Cardiac muscle cell (in vitro differentiated cells and primary cell): ENCODE data around the gene INTS2. TPM values are rescaled to one million over a fixed set of nuclear protein-coding genes. Genes with fewer than 3 reads are reported as not detected.

Experiments
- DNase-seq, 2 donors: peaks; one replicate each; pipeline versions ENCODE4 v3.0.0 to v3.0.0-alpha.2; 2010 to 2017; ENCODE audit warnings: low read depth in 1 of 2, low spot score in 1 of 2
- H3K27ac ChIP-seq: fragments of 200-600 bp; sonication (generic); 2 replicates; pipeline ENCODE4 v1.5.1; 2016
- H3K27me3 ChIP-seq: fragments of 200-600 bp; sonication (generic); 2 replicates; pipeline ENCODE4 v1.6.0; 2016; ENCODE audit warnings: control low read depth
- H3K36me3 ChIP-seq: fragments of 200-600 bp; sonication (generic); 2 replicates; pipeline ENCODE4 v1.5.1; 2016; ENCODE audit warnings: control low read depth
- H3K4me1 ChIP-seq: fragments of 200-600 bp; sonication (generic); 2 replicates; pipeline ENCODE4 v1.8.1; 2017; ENCODE audit warnings: low read depth, mild to moderate bottlenecking, mixed run types
- H3K4me3 ChIP-seq: fragments of 200-600 bp; sonication (generic); 2 replicates; pipeline ENCODE4 v1.5.1; 2016; ENCODE audit warnings: mild to moderate bottlenecking
- H3K9me3 ChIP-seq: fragments of 200-600 bp; sonication (generic); 2 replicates; pipeline ENCODE4 v1.5.1; 2017; ENCODE audit warnings: low read depth, mild to moderate bottlenecking, control low read depth
- polyA plus RNA-seq: library from polyadenylated mRNA; unstranded; fragments of >200 nt; fragmentation: Nextera tagmentation; extraction: Ambion mirVana; gene quantifications from 2 replicates; pipeline ENCODE4 v1.2.1, GENCODE V29; 2016
- total RNA-seq: library from RNA; depleted of rRNA; stranded (reverse); fragments of >200 nt; gene quantifications from 2 replicates; pipeline ENCODE4 v1.2.3, GENCODE V29; 2016
- TF ChIP-seq, protein P1 (sequence below): IDR thresholded peaks from 2 replicates; pipeline ENCODE4 v1.5.1; 2012; ENCODE audit warnings: low read depth, mild to moderate bottlenecking, low read length

INTS2 gene
- total and polyA plus RNA-seq, 2 experiments from 2014 or later: 4.2 to 12.9 TPM

GRCh38 chr17:61875804-61876203 lies 52.0 kb downstream of the INTS2 start:
- no peak for DNase-seq

GRCh38 chr17:61875285-61875684 lies 52.5 kb downstream of the INTS2 start:
- no peak for DNase-seq
- TF ChIP-seq, protein P1, sequence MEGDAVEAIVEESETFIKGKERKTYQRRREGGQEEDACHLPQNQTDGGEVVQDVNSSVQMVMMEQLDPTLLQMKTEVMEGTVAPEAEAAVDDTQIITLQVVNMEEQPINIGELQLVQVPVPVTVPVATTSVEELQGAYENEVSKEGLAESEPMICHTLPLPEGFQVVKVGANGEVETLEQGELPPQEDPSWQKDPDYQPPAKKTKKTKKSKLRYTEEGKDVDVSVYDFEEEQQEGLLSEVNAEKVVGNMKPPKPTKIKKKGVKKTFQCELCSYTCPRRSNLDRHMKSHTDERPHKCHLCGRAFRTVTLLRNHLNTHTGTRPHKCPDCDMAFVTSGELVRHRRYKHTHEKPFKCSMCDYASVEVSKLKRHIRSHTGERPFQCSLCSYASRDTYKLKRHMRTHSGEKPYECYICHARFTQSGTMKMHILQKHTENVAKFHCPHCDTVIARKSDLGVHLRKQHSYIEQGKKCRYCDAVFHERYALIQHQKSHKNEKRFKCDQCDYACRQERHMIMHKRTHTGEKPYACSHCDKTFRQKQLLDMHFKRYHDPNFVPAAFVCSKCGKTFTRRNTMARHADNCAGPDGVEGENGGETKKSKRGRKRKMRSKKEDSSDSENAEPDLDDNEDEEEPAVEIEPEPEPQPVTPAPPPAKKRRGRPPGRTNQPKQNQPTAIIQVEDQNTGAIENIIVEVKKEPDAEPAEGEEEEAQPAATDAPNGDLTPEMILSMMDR: no peak
- H3K36me3 ChIP-seq: peaks cover 34% of the 10 kb centered on the region

More at GRCh38 chr17:61875804-61876203, 52.0 kb downstream of the INTS2 start:
- H3K27me3 ChIP-seq: no peaks in the 10 kb centered on the region
- TF ChIP-seq, protein P1: no peak
- no peak overlapping the region for H3K4me3 ChIP-seq
- peaks cover 30% of the 10 kb centered on the region for H3K36me3 ChIP-seq
- no peaks in the 10 kb centered on the region for H3K9me3 ChIP-seq
- no peaks in the 10 kb centered on the region for H3K4me1 ChIP-seq
- H3K27ac ChIP-seq: no peak overlapping the region

GRCh38 chr17:61874075-61874474 lies 53.7 kb downstream of the INTS2 start:
- Histone ChIP-seq H3K4me3 (no peak overlapping the region), H3K27me3 (no peaks in the 10 kb centered on the region), H3K4me1 (no peaks in the 10 kb centered on the region), H3K9me3 (no peaks in the 10 kb centered on the region), H3K27ac (no peak overlapping the region), H3K36me3 (peaks cover 42% of the 10 kb centered on the region)
- TF ChIP-seq, protein P1: no peak
- DNase-seq: no peak

More at GRCh38 chr17:61875285-61875684, 52.5 kb downstream of the INTS2 start:
- Histone ChIP-seq H3K9me3 (no peaks in the 10 kb centered on the region), H3K27ac (no peak overlapping the region), H3K4me1 (no peaks in the 10 kb centered on the region), H3K27me3 (no peaks in the 10 kb centered on the region), H3K4me3 (no peak overlapping the region)

GRCh38 chr17:61872099-61872498 lies 55.7 kb downstream of the INTS2 start:
- H3K9me3 ChIP-seq: no peaks in the 10 kb centered on the region
- DNase-seq: no peak

GRCh38 chr17:61869138-61869537 lies 58.6 kb downstream of the INTS2 start:
- Histone ChIP-seq H3K27ac (no peak overlapping the region), H3K9me3 (no peaks in the 10 kb centered on the region), H3K27me3 (no peaks in the 10 kb centered on the region), H3K4me1 (no peaks in the 10 kb centered on the region), H3K4me3 (no peak overlapping the region), H3K36me3 (peaks cover 43% of the 10 kb centered on the region)
- DNase-seq: no peak
- TF ChIP-seq, protein P1: no peak

More at GRCh38 chr17:61872099-61872498, 55.7 kb downstream of the INTS2 start:
- no peaks in the 10 kb centered on the region for H3K27me3 ChIP-seq
- no peak overlapping the region for H3K27ac ChIP-seq
- H3K4me1 ChIP-seq: no peaks in the 10 kb centered on the region
- H3K4me3 ChIP-seq: no peak overlapping the region
- H3K36me3 ChIP-seq: peaks cover 55% of the 10 kb centered on the region
- TF ChIP-seq, protein P1: no peak
